Spinal cord (tissue), 10 donors: ENCODE results near the gene PBRM1. TPM values are rescaled to one million over a fixed set of nuclear protein-coding genes. Genes with fewer than 3 reads are reported as not detected.

ENCODE experiments used
- DNase-seq, 6 donors: peaks; one replicate each; pipeline versions ENCODE4 v3.0.0 to v3.0.0-alpha.2; 2013 to 2015; ENCODE audit warnings: low spot score in 6 of 6, low read depth in 4 of 6
- H3K27ac ChIP-seq: one replicate; pipeline ENCODE4 v1.5.1; 2013; ENCODE audit warnings: low read depth, low read length, control low read depth
- H3K27me3 ChIP-seq: one replicate; pipeline ENCODE4 v1.6.1; 2013; ENCODE audit warnings: low read length; ENCODE audit not compliant: control insufficient read depth, insufficient read depth
- H3K36me3 ChIP-seq: one replicate; pipeline ENCODE4 v1.6.1; 2013; ENCODE audit warnings: low read length; ENCODE audit not compliant: control insufficient read depth, insufficient read depth
- H3K4me1 ChIP-seq: one replicate; pipeline ENCODE4 v1.6.1; 2013; ENCODE audit warnings: low read length; ENCODE audit not compliant: control insufficient read depth, insufficient read depth
- H3K4me3 ChIP-seq: one replicate; pipeline ENCODE4 v1.5.1; 2013; ENCODE audit warnings: low read depth, low read length, control low read depth
- H3K9me3 ChIP-seq: one replicate; pipeline ENCODE4 v1.6.1; 2013; ENCODE audit warnings: low read length; ENCODE audit not compliant: control insufficient read depth, insufficient read depth
- WGBS: methylation state at CpG from one replicate; pipeline ENCODE4 v1.1.5; 2013; ENCODE audit warnings: missing lambda C conversion rate; ENCODE audit not compliant: insufficient coverage; 5-methylcytosine and 5-hydroxymethylcytosine counted together
- polyA plus RNA-seq, 2 donors: library from polyadenylated mRNA; unstranded; fragments of 120-200 nt; gene quantifications; one replicate each; pipeline ENCODE4 v1.2.1, GENCODE V29; 2013; ENCODE audit not compliant: insufficient read length in 2 of 2
- total RNA-seq, 2 donors: library from RNA; depleted of rRNA in 1 of 2; stranded (reverse); fragments of 120-200 nt in 1 of 2; fragments of >200 nt in 1 of 2; gene quantifications; one replicate each; pipeline versions ENCODE4 v1.2.3 to v1.2.4, GENCODE V29; 2013 to 2014
- donor health status: healthy.

The PBRM1 gene
- total and polyA plus RNA-seq, 4 donors, result 35.9 to 105 (median 59.4) TPM

DNA sequence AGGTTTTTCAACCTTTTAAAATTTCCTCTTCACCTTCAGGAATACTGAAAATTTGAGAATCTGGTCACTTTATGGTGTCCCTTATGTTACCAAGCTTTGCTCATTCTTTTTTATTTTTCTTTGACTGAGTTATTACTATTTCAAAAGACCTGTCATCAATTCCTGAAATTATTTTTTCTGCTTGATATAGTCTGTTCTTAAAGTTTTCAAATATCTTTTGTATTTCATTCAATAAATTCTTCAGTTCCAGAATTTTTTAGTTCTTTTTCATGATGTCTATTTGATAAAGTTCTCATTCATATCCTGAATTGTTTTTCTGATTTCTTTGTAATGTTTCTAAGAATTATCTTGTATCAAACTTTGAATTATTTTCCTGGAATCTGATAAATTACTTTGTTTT is 85.5 kb downstream of the PBRM1 start:
- peaks cover 2% of the 10 kb centered on the region for H3K9me3 ChIP-seq
- peaks cover 9% of the 10 kb centered on the region for H3K4me1 ChIP-seq
- DNase-seq, result no peak
- no peak overlapping the region for H3K27ac ChIP-seq
- peaks cover 20% of the 10 kb centered on the region for H3K36me3 ChIP-seq
- H3K4me3 ChIP-seq, result no peak overlapping the region
- H3K27me3 ChIP-seq, result no peaks in the 10 kb centered on the region

DNA sequence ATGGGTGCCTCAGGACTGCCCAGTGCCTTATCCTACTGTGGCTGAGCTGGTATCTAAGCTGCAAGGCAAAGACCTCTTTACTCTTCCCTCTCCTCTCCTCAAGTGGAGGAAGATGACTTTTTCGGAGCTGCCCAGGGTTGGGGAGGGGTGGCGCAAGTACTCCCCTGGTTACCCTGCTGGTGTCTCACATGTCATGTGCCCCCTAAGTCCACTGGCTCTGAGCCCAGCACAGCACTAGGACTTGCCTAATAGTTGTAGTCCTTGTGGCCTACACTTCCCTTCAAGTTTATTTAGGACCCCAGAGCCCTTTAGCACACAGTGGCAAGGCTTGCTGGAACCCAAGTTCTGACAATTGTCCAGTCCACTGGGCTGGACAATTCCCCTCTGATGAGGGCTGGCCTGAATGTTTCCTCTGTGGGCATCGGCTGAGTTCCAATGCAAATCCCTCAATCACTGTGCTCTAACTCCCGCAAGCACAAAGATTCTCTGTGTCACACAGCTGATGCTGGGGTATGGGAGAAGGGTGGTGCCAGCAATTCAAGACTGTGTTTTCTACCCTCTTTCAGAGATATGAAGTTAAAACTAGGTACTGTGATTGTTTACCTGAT is 89.0 kb downstream of the PBRM1 start:
- Histone ChIP-seq H3K4me3 (no peak overlapping the region), H3K36me3 (peaks cover 10% of the 10 kb centered on the region), H3K9me3 (peaks cover 2% of the 10 kb centered on the region), H3K4me1 (peaks cover 13% of the 10 kb centered on the region), H3K27ac (peak overlapping the region; percentile 70), H3K27me3 (no peaks in the 10 kb centered on the region)
- DNase-seq, result peak in 5 of 6 donors; percentile 12 to 79 (median 35)
- 60% methylated on average over 2 of the region's 4 CpGs for WGBS

DNA sequence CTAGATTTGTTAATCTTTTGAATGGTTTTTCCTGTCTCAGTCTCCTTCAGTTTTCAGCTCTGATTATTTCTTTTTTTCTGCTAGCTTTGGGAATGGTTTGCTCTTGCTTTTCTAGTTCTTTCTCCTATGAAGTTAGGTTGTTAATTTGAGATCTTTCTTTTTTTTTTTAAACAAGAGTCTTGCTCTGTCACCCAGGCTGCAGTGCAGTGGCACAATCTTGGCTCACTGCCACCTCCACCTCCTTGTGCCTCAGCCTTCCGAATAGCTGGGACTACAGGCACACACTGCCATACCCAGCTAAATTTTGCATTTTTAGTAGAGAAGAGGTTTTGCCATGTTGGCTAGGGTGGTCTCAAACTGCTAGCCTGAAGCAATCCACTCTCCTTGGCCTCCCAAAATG is 92.6 kb downstream of the PBRM1 start:
- H3K4me1 ChIP-seq, result peaks cover 13% of the 10 kb centered on the region
- H3K27ac ChIP-seq, result no peak overlapping the region
- no CpG with 5 or more reads among the region's 1 CpG for WGBS
- no peaks in the 10 kb centered on the region for H3K9me3 ChIP-seq
- no peak overlapping the region for H3K4me3 ChIP-seq
- peak in 1 of 6 donors; percentile 11 for DNase-seq
- H3K36me3 ChIP-seq, result peaks cover 5% of the 10 kb centered on the region
- H3K27me3 ChIP-seq, result no peaks in the 10 kb centered on the region

DNA sequence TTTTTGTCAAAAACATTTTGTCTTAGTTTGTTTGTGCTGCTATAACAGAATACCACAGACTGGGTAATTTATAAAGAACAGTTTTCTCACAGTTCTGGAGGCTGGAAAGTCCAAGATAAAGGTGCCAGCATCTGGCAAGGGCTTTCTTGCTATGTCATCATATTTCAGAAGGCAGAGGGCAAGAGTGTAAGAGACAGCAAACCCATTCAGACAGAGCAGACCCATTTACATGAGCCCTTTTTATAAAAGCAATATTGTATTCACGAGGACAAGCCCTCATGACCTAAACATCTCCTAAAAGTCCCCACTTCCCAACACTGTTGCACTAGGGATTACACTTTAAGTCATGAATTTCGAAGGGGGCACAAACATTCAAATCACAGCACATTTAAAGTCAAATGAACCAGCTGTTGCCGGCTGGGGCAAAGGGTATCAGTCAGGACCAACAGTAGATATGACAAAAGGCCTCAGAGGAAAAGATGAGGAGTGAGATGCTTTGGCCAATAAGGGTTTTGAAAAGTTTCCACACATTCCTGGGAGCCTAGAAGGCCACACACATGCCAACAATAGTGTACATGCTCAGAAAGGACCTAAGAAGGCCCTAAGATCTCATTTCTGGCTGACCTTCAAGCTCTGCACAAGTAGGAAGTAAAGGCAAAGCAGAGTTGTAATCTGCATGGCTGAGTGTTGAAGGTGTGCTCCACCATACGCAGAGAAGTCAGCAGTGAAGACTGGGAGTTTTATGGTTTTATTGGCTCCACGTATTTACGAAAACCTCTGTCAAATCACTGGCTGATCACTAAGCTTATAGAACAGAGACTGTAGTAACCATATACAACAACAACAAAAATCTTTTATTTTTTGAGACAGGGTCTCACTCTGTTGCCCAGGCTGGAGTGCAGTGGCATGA is 111.4 kb downstream of the PBRM1 start:
- Histone ChIP-seq H3K27ac (peak overlapping the region; percentile 25), H3K4me3 (no peak overlapping the region), H3K36me3 (peaks cover 43% of the 10 kb centered on the region), H3K4me1 (no peaks in the 10 kb centered on the region), H3K27me3 (no peaks in the 10 kb centered on the region), H3K9me3 (no peaks in the 10 kb centered on the region)
- WGBS, result 75% methylated on average over 1 of the region's 6 CpGs
- DNase-seq, result no peak

DNA sequence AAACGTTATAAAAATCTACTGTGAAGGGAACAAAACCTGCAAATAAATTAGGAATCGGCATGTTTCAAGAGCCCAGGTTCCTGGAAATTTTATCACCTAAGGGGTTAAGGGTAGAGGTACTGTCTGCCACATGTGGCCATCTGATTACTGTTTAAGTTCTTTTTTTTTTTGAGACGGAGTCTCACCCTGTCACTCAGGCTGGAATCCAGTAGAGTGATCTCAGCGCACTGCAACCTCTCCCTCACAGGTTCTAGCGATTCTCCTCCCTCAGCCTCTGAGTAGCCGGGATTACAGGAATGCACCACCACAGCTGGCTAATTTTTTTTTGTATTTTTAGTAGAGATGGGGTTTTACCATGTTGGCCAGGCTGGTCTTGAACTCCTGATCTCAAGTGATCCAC is 113.5 kb downstream of the PBRM1 start:
- H3K27me3 ChIP-seq, result no peaks in the 10 kb centered on the region
- H3K4me1 ChIP-seq, result no peaks in the 10 kb centered on the region
- no peak for DNase-seq
- WGBS, result 73% methylated on average over 3 of the region's 6 CpGs
- H3K4me3 ChIP-seq, result no peak overlapping the region
- no peak overlapping the region for H3K27ac ChIP-seq
- H3K9me3 ChIP-seq, result no peaks in the 10 kb centered on the region
- H3K36me3 ChIP-seq, result peaks cover 31% of the 10 kb centered on the region

DNA sequence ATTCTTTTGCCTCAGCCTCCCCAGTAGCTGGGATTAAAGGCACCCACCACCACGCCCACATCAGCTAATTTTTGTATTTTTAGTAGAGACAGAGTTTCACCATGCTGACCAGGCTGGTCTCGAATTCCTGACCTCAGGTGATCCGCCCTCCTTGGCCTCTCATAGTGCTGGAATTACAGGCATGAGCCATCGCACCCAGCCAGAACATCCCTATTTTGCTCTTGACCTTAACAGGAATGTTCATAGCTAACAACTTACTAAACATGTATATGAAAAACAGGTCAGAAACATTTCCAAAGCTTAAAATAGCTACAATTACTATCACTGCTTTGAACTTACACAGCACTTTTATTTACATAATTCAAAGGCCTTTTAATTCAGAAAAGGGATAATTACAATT is 115.6 kb downstream of the PBRM1 start:
- H3K36me3 ChIP-seq, result peaks cover 23% of the 10 kb centered on the region
- no peak overlapping the region for H3K4me3 ChIP-seq
- H3K9me3 ChIP-seq, result no peaks in the 10 kb centered on the region
- no peak overlapping the region for H3K27ac ChIP-seq
- WGBS, result 100% methylated on average over 3 of the region's 4 CpGs
- no peaks in the 10 kb centered on the region for H3K4me1 ChIP-seq
- no peaks in the 10 kb centered on the region for H3K27me3 ChIP-seq
- DNase-seq, result no peak

DNA sequence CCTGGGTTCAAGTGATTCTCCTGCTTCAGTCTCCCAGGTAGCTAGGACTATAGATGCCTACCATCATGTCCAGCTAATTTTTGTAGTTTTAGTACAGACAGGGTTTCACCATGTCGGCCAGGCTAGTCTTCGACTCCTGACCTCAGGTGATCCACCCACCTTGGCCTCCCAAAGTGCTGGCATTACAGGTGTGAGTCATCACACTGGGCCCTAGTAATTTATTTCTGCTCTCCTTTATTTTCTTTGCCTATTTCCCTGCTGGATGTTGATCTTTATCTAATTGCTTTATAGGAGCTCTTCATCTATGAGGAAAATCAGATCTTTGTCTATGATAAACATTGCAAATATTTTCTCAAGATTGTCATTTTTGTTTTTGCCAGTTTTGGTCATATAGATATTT is 117.6 kb downstream of the PBRM1 start:
- H3K4me3 ChIP-seq, result no peak overlapping the region
- H3K36me3 ChIP-seq, result peaks cover 27% of the 10 kb centered on the region
- no peaks in the 10 kb centered on the region for H3K9me3 ChIP-seq
- H3K4me1 ChIP-seq, result no peaks in the 10 kb centered on the region
- no peak overlapping the region for H3K27ac ChIP-seq
- no peak for DNase-seq
- WGBS, result 100% methylated on average over 2 of the region's 2 CpGs
- no peaks in the 10 kb centered on the region for H3K27me3 ChIP-seq

DNA sequence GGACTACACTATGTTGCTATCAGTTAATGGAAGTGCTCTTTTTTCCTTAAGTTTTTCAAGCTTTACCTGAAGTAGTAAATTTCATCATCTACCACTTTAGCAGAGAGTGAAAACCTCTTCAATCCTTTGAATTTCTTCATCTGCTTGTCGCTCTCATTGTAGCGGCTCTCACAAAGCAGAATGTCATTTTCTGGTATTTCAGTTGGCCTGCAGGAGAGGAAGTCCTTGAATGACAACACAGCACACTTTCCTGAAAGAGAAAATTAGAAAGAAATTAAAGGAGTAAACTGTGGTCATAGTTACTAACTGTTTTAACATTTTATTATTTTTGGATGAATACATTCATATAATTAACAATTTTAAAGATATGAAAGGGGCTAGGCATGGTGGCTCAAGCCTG is 121.7 kb downstream of the PBRM1 start:
- Histone ChIP-seq H3K36me3 (peaks cover 35% of the 10 kb centered on the region), H3K4me3 (no peak overlapping the region), H3K27ac (no peak overlapping the region), H3K4me1 (no peaks in the 10 kb centered on the region), H3K27me3 (no peaks in the 10 kb centered on the region), H3K9me3 (no peaks in the 10 kb centered on the region)
- no peak for DNase-seq
- 82% methylated on average over 2 of the region's 2 CpGs for WGBS

DNA sequence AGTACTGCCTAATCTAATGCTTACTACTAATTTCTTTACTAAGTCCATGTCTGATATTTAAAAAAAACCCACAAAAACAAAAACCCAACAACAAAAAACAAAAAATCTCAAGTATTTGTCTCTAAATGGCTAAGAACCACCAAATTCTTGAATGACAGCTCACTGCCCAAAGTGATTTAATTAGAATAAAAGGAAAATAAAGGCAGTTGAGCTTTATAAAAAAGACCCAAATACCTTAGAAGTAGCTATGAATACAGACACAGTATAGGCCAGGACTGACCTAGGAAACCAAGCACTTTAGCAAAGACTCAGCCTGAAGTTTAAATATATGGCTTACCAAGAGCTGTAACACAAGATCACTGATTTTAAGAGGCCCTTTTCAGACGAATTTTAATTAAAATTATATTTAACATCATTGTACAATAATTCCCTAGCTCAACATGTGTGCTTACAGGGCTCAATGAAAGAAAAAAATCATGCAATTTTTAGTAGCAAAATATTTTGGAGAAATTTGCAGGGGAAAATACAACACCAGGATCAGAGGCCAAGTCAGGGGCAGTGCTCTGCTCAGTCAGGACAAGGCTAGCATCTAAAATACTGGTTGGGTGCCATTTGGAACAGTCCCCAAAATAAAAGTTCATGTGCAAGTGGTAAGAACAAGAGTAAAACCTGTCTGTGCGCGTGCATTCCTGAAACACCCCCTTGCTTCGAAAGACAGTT is 124.5 kb downstream of the PBRM1 start:
- no peaks in the 10 kb centered on the region for H3K9me3 ChIP-seq
- H3K4me3 ChIP-seq, result no peak overlapping the region
- 90% methylated on average over 3 of the region's 4 CpGs for whole genome bisulfite sequencing
- peaks cover 5% of the 10 kb centered on the region for H3K4me1 ChIP-seq
- H3K27me3 ChIP-seq, result no peaks in the 10 kb centered on the region
- peaks cover 36% of the 10 kb centered on the region for H3K36me3 ChIP-seq
- no peak overlapping the region for H3K27ac ChIP-seq
- DNase-seq, result no peak
